GM12878 (cell line): Measurements from ENCODE around the gene THUMPD3. TPM values are rescaled to one million over a fixed set of nuclear protein-coding genes. Genes with fewer than 3 reads are reported as not detected.

ENCODE experiments used
- ATAC-seq: fragments of 200-7000 bp; cut with Tn5 transposase; 3 replicates; pipeline ENCODE4 v1.9.1; 2020; ENCODE audit warnings: mild to moderate bottlenecking, moderate library complexity
- BruUV-seq: library from RNA; stranded (reverse); fragments of 400-500 nt; replicated peaks from 2 replicates; lab custom pipeline; 2021; lab: Mats Ljungman, UMichigan
- CTCF ChIA-PET: fragments of 300-600 bp; sonication (Branson Sonifier 250); formaldehyde crosslinking; extraction: SDS; loops from one replicate; lab custom pipeline; 2021; ENCODE audit warnings: inconsistent platforms; lab: Yijun Ruan, JAX
- POLR2A ChIA-PET: fragments of 350-600 bp; formaldehyde crosslinking; extraction: SDS; loops from one replicate; lab custom pipeline; 2021; ENCODE audit warnings: inconsistent platforms; lab: Charles Lee
- RAD21 ChIA-PET: fragments of 300-600 bp; sonication (Branson Sonifier 250); formaldehyde crosslinking; loops from one replicate; lab custom pipeline; 2023; ENCODE audit warnings: antibody characterized with exemption; ENCODE audit not compliant: unreplicated experiment; lab: Charles Lee
- SMC1A ChIA-PET: fragments of 300-600 bp; sonication (Branson Sonifier 250); formaldehyde crosslinking; loops from one replicate; lab custom pipeline; 2023; ENCODE audit not compliant: unreplicated experiment, uncharacterized antibody; lab: Charles Lee
- DNase-seq: peaks from one replicate; pipeline ENCODE4 v3.0.0-alpha.2; 2011; ENCODE audit warnings: low read depth, low spot score
- FAIRE-seq: peaks from 3 replicates; lab custom pipeline; 2011; peaks lifted over from hg19 to GRCh38; lab: Jason Lieb, UNC
- H2AFZ ChIP-seq: 2 replicates; pipeline ENCODE4 v1.6.0; 2011; ENCODE audit warnings: low read depth, low read length, control low read depth; ENCODE audit not compliant: control insufficient read depth
- H3K27ac ChIP-seq: 2 replicates; pipeline ENCODE4 v1.5.1; 2011; ENCODE audit warnings: control low read depth; ENCODE audit not compliant: control insufficient read depth, insufficient read depth
- H3K27me3 ChIP-seq, 2 experiments: replicated peaks in 1 of 2; 2 replicates each; pipeline versions ENCODE4 v1.6.0 to v1.6.1; 2011; ENCODE audit warnings: low read length in 1 of 2; ENCODE audit not compliant: control insufficient read depth in 2 of 2, insufficient read depth in 2 of 2
- H3K36me3 ChIP-seq, 2 experiments: 2 replicates each; pipeline ENCODE4 v1.5.1; 2011; ENCODE audit warnings: low read length in 1 of 2; ENCODE audit not compliant: control insufficient read depth in 2 of 2, insufficient read depth in 2 of 2
- H3K4me1 ChIP-seq: 2 replicates; pipeline ENCODE4 v1.6.1; 2011; ENCODE audit warnings: mild to moderate bottlenecking, low read length, moderate library complexity, mixed read lengths; ENCODE audit not compliant: control insufficient read depth, insufficient read depth
- H3K4me2 ChIP-seq: 2 replicates; pipeline ENCODE4 v1.6.0; 2011; ENCODE audit warnings: control low read depth; ENCODE audit not compliant: control insufficient read depth, insufficient read depth
- H3K4me3 ChIP-seq: fragments of 200-600 bp; sonication (generic); 2 replicates; pipeline ENCODE4 v1.5.1; 2016
- H3K79me2 ChIP-seq: 2 replicates; pipeline ENCODE4 v1.6.0; 2011; ENCODE audit warnings: low read length; ENCODE audit not compliant: control insufficient read depth, insufficient read depth
- H3K9ac ChIP-seq: 2 replicates; pipeline ENCODE4 v1.8.0; 2011; ENCODE audit warnings: low read length, control low read depth, mixed read lengths; ENCODE audit not compliant: control insufficient read depth, insufficient read depth
- H3K9me3 ChIP-seq: replicated peaks from 3 replicates; pipeline ENCODE4 v1.5.1; 2011; ENCODE audit warnings: mild to moderate bottlenecking, low read length; ENCODE audit not compliant: control insufficient read depth, insufficient read depth
- H4K20me1 ChIP-seq: 2 replicates; pipeline ENCODE4 v1.6.0; 2011; ENCODE audit not compliant: control insufficient read depth, insufficient read depth
- BMI1 ChIP-seq: fragments of 450-650 bp; IDR thresholded peaks from 2 replicates; pipeline ENCODE4 v1.6.1; 2016; ENCODE audit warnings: mild to moderate bottlenecking, moderate library complexity, borderline replicate concordance
- HCFC1 ChIP-seq: fragments of 150-350 bp; IDR thresholded peaks from 2 replicates; pipeline ENCODE4 v1.6.1; 2014; ENCODE audit warnings: low read length
- HDAC2 ChIP-seq: fragments of 200-600 bp; sonication (generic); IDR thresholded peaks from 2 replicates; pipeline ENCODE4 v1.6.1; 2017
- IKZF2 ChIP-seq, 2 experiments: fragments of 450-650 bp; IDR thresholded peaks; 2 replicates each; pipeline ENCODE4 v1.6.1; 2017; ENCODE audit warnings: mild to moderate bottlenecking in 2 of 2, moderate library complexity in 2 of 2
- NFYA ChIP-seq: IDR thresholded peaks from 2 replicates; pipeline ENCODE4 v1.6.1; 2011; ENCODE audit warnings: low read depth, mild to moderate bottlenecking, low read length, improper control_type of control experiment, borderline replicate concordance
- NRF1 ChIP-seq: conservative IDR thresholded peaks from 2 replicates; pipeline ENCODE4 v1.6.1; 2011; ENCODE audit warnings: mild to moderate bottlenecking, low read depth, low read length, improper control_type of control experiment
- RAD51 ChIP-seq: fragments of 450-650 bp; IDR thresholded peaks from 2 replicates; pipeline ENCODE4 v1.6.1; 2016; ENCODE audit warnings: moderate library complexity, mild to moderate bottlenecking, inconsistent platforms
- SP1 ChIP-seq: IDR thresholded peaks from one replicate; pipeline ENCODE4 v1.6.1; 2011; ENCODE audit warnings: low read depth, low read length
- ZNF24 ChIP-seq: fragments of 450-650 bp; IDR thresholded peaks from 2 replicates; pipeline ENCODE4 v1.6.1; 2017; ENCODE audit warnings: antibody characterized with exemption, mild to moderate bottlenecking
- ZNF622 ChIP-seq: fragments of 450-650 bp; IDR thresholded peaks from 2 replicates; pipeline ENCODE4 v1.6.1; 2017; ENCODE audit warnings: mild to moderate bottlenecking, inconsistent platforms
- WGBS: methylation state at CpG from one replicate; pipeline ENCODE4 v1.1.6; 2016; ENCODE audit warnings: low lambda C conversion rate; ENCODE audit not compliant: insufficient replicate concordance, insufficient coverage; ENCODE audit errors: missing lambda C conversion rate; 5-methylcytosine and 5-hydroxymethylcytosine counted together
- in situ Hi-C: fragments of 300-500 bp; cut with MboI; formaldehyde crosslinking; loops from 9 replicates; pipeline ENCODE4 v1.14.3; 2018; ENCODE audit warnings: mixed read lengths
- intact Hi-C: fragments of 100-400 bp; cut with micrococcal nuclease; formaldehyde crosslinking; loops from one replicate; pipeline ENCODE4 v1.14.2; 2022; ENCODE audit not compliant: unreplicated experiment
- polyA plus RNA-seq, 11 experiments: library from polyadenylated mRNA; depleted of rRNA in 4 of 11; unstranded in 6 of 11; stranded (reverse) in 5 of 11; fragments of >200 nt; fragmentation: Nextera tagmentation in 4 of 11; fragmentation: Illumina TruSeq in 1 of 11; extraction: Ambion mirVana in 4 of 11; extraction: Trizol in 1 of 11; gene quantifications; 1 replicate in 1 of 11; 2 replicates in 10 of 11; pipeline versions ENCODE4 v1.2.1 to v1.2.3, GENCODE V29; 2011 to 2016; ENCODE audit warnings: inconsistent platforms in 2 of 11, missing spikeins in 2 of 11, low read depth in 1 of 11
- total RNA-seq, 4 experiments: library from RNA; depleted of rRNA in 3 of 4; stranded (reverse); fragments of >200 nt in 3 of 4; fragmentation: Illumina TruSeq in 1 of 4; extraction: Trizol in 1 of 4; gene quantifications; 2 replicates each; pipeline versions ENCODE4 v1.2.1 to v1.2.3, GENCODE V29; 2013 to 2021
- TF ChIP-seq, protein P1 (sequence below): fragments of 450-650 bp; formaldehyde crosslinking; IDR thresholded peaks from 2 replicates; pipeline ENCODE4 v1.5.0; 2022; ENCODE audit warnings: mild to moderate bottlenecking, missing genetic modification characterization
- TF ChIP-seq, protein P2 (sequence below): IDR thresholded peaks from 2 replicates; pipeline ENCODE4 v1.6.1; 2012; ENCODE audit warnings: low read length, inconsistent platforms
- TF ChIP-seq, protein P3 (sequence below): fragments of 450-650 bp; IDR thresholded peaks from 2 replicates; pipeline ENCODE4 v1.6.1; 2017; ENCODE audit warnings: mild to moderate bottlenecking, low read depth, inconsistent platforms; ENCODE audit not compliant: poor library complexity, severe bottlenecking
- TF ChIP-seq, protein P4 (sequence below): fragments of 450-650 bp; IDR thresholded peaks from 2 replicates; pipeline ENCODE4 v1.6.1; 2018; ENCODE audit warnings: borderline replicate concordance, mild to moderate bottlenecking; ENCODE audit not compliant: partially characterized antibody
- TF ChIP-seq, protein P5 (sequence below): fragments of 450-650 bp; IDR thresholded peaks from 2 replicates; pipeline ENCODE4 v1.6.1; 2014; ENCODE audit warnings: mild to moderate bottlenecking

Gene THUMPD3
- total and polyA plus RNA-seq, 10 of the 15 experiments (the other 5 are each of a cell fraction or from before 2014, with no cell fraction given) = 28.7 to 47.4 (median 41.8) TPM

DNA sequence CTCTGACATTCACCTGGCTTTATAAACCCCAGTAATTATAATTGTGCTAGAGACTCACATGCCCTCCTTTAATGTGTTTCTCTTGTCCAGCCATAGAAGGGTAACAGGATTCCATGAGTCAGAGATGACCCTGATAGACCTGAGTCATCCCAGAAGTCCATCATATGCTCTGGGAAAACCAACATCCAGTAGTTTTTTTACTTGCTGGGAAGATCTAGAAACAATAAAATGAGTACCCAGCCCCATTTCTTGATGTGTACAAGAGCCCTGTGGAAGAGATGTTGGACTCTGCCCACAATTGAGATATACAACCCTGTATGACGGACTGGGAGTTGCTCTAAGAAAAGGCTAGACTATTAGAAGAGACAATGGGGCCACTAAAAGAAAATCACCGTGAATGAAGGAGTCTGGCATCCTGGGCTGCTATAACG lies 22.4 kb upstream of the THUMPD3 start:
- BruUV-seq = no TSS peak
- ChIA-PET RAD21 (no interaction called here), POLR2A (no interaction called here), CTCF (no interaction called here), SMC1A (interaction anchor here (1.1 kb wide), 1 partner anchor 13 kb away, joined by 3 read pairs; no protein-coding TSS in a partner anchor)
- no peak overlapping the region for H3K4me3 ChIP-seq
- H2AFZ ChIP-seq = no peak overlapping the region
- no peak for DNase-seq
- no peak overlapping the region for H3K9ac ChIP-seq
- no peaks in the 10 kb centered on the region for H3K36me3 ChIP-seq
- H3K79me2 ChIP-seq = no peaks in the 10 kb centered on the region
- H3K27ac ChIP-seq = no peak overlapping the region
- no peak for FAIRE-seq
- H4K20me1 ChIP-seq = no peaks in the 10 kb centered on the region
- H3K4me1 ChIP-seq = no peaks in the 10 kb centered on the region; the same call in 1 of the 2 replicates
- intact Hi-C loops = no loop called here
- no peaks in the 10 kb centered on the region for H3K27me3 ChIP-seq
- WGBS = 50% methylated on average over 3 of the region's 3 CpGs
- no peak overlapping the region for H3K4me2 ChIP-seq
- H3K9me3 ChIP-seq = no peaks in the 10 kb centered on the region
- no peak for ATAC-seq
- in situ Hi-C loops = no loop called here
- TF ChIP-seq BMI1 (no peak), NRF1 (no peak), ZNF24 (no peak), HDAC2 (no peak), HCFC1 (no peak), NFYA (no peak), IKZF2 (IDR thresholded peaks at IDR 0.05) (no peak), SP1 (no peak), RAD51 (no peak), ZNF622 (no peak)
- TF ChIP-seq, protein P1, sequence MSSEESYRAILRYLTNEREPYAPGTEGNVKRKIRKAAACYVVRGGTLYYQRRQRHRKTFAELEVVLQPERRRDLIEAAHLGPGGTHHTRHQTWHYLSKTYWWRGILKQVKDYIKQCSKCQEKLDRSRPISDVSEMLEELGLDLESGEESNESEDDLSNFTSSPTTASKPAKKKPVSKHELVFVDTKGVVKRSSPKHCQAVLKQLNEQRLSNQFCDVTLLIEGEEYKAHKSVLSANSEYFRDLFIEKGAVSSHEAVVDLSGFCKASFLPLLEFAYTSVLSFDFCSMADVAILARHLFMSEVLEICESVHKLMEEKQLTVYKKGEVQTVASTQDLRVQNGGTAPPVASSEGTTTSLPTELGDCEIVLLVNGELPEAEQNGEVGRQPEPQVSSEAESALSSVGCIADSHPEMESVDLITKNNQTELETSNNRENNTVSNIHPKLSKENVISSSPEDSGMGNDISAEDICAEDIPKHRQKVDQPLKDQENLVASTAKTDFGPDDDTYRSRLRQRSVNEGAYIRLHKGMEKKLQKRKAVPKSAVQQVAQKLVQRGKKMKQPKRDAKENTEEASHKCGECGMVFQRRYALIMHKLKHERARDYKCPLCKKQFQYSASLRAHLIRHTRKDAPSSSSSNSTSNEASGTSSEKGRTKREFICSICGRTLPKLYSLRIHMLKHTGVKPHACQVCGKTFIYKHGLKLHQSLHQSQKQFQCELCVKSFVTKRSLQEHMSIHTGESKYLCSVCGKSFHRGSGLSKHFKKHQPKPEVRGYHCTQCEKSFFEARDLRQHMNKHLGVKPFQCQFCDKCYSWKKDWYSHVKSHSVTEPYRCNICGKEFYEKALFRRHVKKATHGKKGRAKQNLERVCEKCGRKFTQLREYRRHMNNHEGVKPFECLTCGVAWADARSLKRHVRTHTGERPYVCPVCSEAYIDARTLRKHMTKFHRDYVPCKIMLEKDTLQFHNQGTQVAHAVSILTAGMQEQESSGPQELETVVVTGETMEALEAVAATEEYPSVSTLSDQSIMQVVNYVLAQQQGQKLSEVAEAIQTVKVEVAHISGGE (CRISPR knock-in tag) = no peak
- TF ChIP-seq, protein P2, sequence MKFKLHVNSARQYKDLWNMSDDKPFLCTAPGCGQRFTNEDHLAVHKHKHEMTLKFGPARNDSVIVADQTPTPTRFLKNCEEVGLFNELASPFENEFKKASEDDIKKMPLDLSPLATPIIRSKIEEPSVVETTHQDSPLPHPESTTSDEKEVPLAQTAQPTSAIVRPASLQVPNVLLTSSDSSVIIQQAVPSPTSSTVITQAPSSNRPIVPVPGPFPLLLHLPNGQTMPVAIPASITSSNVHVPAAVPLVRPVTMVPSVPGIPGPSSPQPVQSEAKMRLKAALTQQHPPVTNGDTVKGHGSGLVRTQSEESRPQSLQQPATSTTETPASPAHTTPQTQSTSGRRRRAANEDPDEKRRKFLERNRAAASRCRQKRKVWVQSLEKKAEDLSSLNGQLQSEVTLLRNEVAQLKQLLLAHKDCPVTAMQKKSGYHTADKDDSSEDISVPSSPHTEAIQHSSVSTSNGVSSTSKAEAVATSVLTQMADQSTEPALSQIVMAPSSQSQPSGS = no peak
- TF ChIP-seq, protein P3, sequence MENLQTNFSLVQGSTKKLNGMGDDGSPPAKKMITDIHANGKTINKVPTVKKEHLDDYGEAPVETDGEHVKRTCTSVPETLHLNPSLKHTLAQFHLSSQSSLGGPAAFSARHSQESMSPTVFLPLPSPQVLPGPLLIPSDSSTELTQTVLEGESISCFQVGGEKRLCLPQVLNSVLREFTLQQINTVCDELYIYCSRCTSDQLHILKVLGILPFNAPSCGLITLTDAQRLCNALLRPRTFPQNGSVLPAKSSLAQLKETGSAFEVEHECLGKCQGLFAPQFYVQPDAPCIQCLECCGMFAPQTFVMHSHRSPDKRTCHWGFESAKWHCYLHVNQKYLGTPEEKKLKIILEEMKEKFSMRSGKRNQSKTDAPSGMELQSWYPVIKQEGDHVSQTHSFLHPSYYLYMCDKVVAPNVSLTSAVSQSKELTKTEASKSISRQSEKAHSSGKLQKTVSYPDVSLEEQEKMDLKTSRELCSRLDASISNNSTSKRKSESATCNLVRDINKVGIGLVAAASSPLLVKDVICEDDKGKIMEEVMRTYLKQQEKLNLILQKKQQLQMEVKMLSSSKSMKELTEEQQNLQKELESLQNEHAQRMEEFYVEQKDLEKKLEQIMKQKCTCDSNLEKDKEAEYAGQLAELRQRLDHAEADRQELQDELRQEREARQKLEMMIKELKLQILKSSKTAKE = no peak
- TF ChIP-seq, protein P4, sequence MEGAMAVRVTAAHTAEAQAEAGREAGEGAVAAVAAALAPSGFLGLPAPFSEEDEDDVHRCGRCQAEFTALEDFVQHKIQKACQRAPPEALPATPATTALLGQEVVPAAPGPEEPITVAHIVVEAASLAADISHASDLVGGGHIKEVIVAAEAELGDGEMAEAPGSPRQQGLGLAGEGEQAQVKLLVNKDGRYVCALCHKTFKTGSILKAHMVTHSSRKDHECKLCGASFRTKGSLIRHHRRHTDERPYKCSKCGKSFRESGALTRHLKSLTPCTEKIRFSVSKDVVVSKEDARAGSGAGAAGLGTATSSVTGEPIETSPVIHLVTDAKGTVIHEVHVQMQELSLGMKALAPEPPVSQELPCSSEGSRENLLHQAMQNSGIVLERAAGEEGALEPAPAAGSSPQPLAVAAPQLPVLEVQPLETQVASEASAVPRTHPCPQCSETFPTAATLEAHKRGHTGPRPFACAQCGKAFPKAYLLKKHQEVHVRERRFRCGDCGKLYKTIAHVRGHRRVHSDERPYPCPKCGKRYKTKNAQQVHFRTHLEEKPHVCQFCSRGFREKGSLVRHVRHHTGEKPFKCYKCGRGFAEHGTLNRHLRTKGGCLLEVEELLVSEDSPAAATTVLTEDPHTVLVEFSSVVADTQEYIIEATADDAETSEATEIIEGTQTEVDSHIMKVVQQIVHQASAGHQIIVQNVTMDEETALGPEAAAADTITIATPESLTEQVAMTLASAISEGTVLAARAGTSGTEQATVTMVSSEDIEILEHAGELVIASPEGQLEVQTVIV = no peak
- TF ChIP-seq, protein P5, sequence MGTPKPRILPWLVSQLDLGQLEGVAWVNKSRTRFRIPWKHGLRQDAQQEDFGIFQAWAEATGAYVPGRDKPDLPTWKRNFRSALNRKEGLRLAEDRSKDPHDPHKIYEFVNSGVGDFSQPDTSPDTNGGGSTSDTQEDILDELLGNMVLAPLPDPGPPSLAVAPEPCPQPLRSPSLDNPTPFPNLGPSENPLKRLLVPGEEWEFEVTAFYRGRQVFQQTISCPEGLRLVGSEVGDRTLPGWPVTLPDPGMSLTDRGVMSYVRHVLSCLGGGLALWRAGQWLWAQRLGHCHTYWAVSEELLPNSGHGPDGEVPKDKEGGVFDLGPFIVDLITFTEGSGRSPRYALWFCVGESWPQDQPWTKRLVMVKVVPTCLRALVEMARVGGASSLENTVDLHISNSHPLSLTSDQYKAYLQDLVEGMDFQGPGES = no peak
